Neuronal stem cell (in vitro differentiated cells): Measurements from ENCODE around the gene PAOX. TPM values are rescaled to one million over a fixed set of nuclear protein-coding genes. Genes with fewer than 3 reads are reported as not detected.
A peak's percentile ranks its signal among the peaks of the same experiment; 100 is the strongest.

ENCODE experiments used
- DNase-seq: peaks from one replicate; pipeline ENCODE4 v3.0.0-alpha.2; 2013; ENCODE audit warnings: low spot score
- H2AFZ ChIP-seq: one replicate; pipeline ENCODE4 v1.6.1; 2013; ENCODE audit warnings: mild to moderate bottlenecking, low read length, inconsistent platforms
- H2AK5ac ChIP-seq: 2 replicates; pipeline ENCODE4 v1.6.1; 2013; ENCODE audit warnings: low read depth, mild to moderate bottlenecking, inconsistent platforms, low read length, moderate library complexity, mixed read lengths
- H2BK120ac ChIP-seq: 2 replicates; pipeline ENCODE4 v1.6.1; 2013; ENCODE audit warnings: low read depth, mild to moderate bottlenecking, inconsistent platforms, low read length, moderate library complexity, mixed read lengths
- H2BK12ac ChIP-seq: one replicate; pipeline ENCODE4 v1.6.1; 2013; ENCODE audit warnings: low read length, inconsistent platforms
- H2BK15ac ChIP-seq: 2 replicates; pipeline ENCODE4 v1.6.1; 2013; ENCODE audit warnings: mild to moderate bottlenecking, low read length, inconsistent platforms, mixed read lengths
- H2BK5ac ChIP-seq: one replicate; pipeline ENCODE4 v1.6.1; 2013; ENCODE audit warnings: inconsistent platforms, mild to moderate bottlenecking, low read length, moderate library complexity
- H3K14ac ChIP-seq: one replicate; pipeline ENCODE4 v1.6.1; 2013; ENCODE audit warnings: low read length, inconsistent platforms
- H3K18ac ChIP-seq: 2 replicates; pipeline ENCODE4 v1.6.1; 2013; ENCODE audit warnings: low read length, inconsistent platforms
- H3K23ac ChIP-seq: 2 replicates; pipeline ENCODE4 v1.6.1; 2013; ENCODE audit warnings: low read depth, mild to moderate bottlenecking, mixed read lengths, low read length, inconsistent platforms; ENCODE audit not compliant: poor library complexity
- H3K27ac ChIP-seq: replicated peaks from 3 replicates; pipeline ENCODE4 v1.5.1; 2013; ENCODE audit warnings: low read length, inconsistent platforms
- H3K27me3 ChIP-seq, 3 experiments: 2 replicates each; pipeline ENCODE4 v1.6.1; 2013; ENCODE audit warnings: low read length in 3 of 3, mild to moderate bottlenecking in 2 of 3, inconsistent platforms in 1 of 3, low read depth in 1 of 3, mixed read lengths in 1 of 3, moderate library complexity in 1 of 3; ENCODE audit not compliant: control insufficient read depth in 3 of 3, insufficient read depth in 3 of 3
- H3K36me3 ChIP-seq, 2 donors: replicated peaks in 1 of 2; 2 replicates each; pipeline ENCODE4 v1.6.1; 2013; ENCODE audit warnings: low read length in 2 of 2; ENCODE audit not compliant: control insufficient read depth in 2 of 2, insufficient read depth in 2 of 2
- H3K4ac ChIP-seq: 2 replicates; pipeline ENCODE4 v1.6.1; 2013; ENCODE audit warnings: inconsistent platforms, mild to moderate bottlenecking, low read length, moderate library complexity
- H3K4me1 ChIP-seq, 2 donors: 1 replicate in 1 of 2; 2 replicates in 1 of 2; pipeline ENCODE4 v1.6.1; 2013; ENCODE audit warnings: low read length in 2 of 2, low read depth in 1 of 2; ENCODE audit not compliant: control insufficient read depth in 2 of 2, insufficient read depth in 1 of 2
- H3K4me2 ChIP-seq: one replicate; pipeline ENCODE4 v1.6.1; 2013; ENCODE audit warnings: mild to moderate bottlenecking, low read length, inconsistent platforms; ENCODE audit not compliant: insufficient read depth, poor library complexity, severe bottlenecking
- H3K4me3 ChIP-seq, 2 donors: 2 replicates each; pipeline ENCODE4 v1.5.1; 2013; ENCODE audit warnings: low read length in 2 of 2, mild to moderate bottlenecking in 2 of 2, inconsistent platforms in 1 of 2, moderate library complexity in 1 of 2
- H3K79me1 ChIP-seq: one replicate; pipeline ENCODE4 v1.6.1; 2013; ENCODE audit warnings: low read depth, mild to moderate bottlenecking, inconsistent platforms, low read length, moderate library complexity
- H3K9ac ChIP-seq: one replicate; pipeline ENCODE4 v1.6.1; 2013; ENCODE audit warnings: mild to moderate bottlenecking, low read depth, low read length, inconsistent platforms; ENCODE audit not compliant: poor library complexity
- H3K9me3 ChIP-seq, 2 donors: replicated peaks in 1 of 2; 2 replicates each; pipeline versions ENCODE3 to v1.6.1; 2013; ENCODE audit warnings: low read length in 2 of 2, mild to moderate bottlenecking in 2 of 2, inconsistent platforms in 1 of 2, low read depth in 1 of 2, mixed read lengths in 1 of 2, moderate library complexity in 1 of 2; ENCODE audit not compliant: control insufficient read depth in 2 of 2, insufficient read depth in 1 of 2
- H4K8ac ChIP-seq: one replicate; pipeline ENCODE4 v1.6.1; 2013; ENCODE audit warnings: low read depth, mild to moderate bottlenecking, inconsistent platforms, low read length, moderate library complexity
- H4K91ac ChIP-seq: one replicate; pipeline ENCODE4 v1.6.1; 2013; ENCODE audit warnings: low read length, low read depth, mild to moderate bottlenecking, inconsistent platforms; ENCODE audit not compliant: poor library complexity
- WGBS, 2 donors: extraction: QIAGEN DNeasy Blood & Tissue Kit; methylation state at CpG; one replicate each; pipeline ENCODE4 v1.1.7; 2013; ENCODE audit warnings: missing lambda C conversion rate in 2 of 2, mixed read lengths in 1 of 2; ENCODE audit not compliant: insufficient read length in 2 of 2, insufficient replicate concordance in 1 of 2; ENCODE audit errors: extremely low coverage in 2 of 2; 5-methylcytosine and 5-hydroxymethylcytosine counted together
- polyA plus RNA-seq, 2 experiments: library from polyadenylated mRNA; stranded (reverse); fragments of 200-250 nt; gene quantifications; one replicate each; pipeline ENCODE4 v1.2.3, GENCODE V29; 2013

Gene PAOX
- polyA plus RNA-seq (2013, experiment 1 of 2), result 6.1 TPM
- 5.9 TPM for polyA plus RNA-seq (2013, experiment 2 of 2)

- Histone ChIP-seq H3K23ac (peak within 1 kb of the TSS; percentile 96), H3K4ac (peak within 1 kb of the TSS; percentile 66), H3K4me3 (peak within 1 kb of the TSS; percentile 84 to 96), H3K27me3 (peaks cover 0 to 15% (median 8%) of the 10 kb centered on the region in 3 experiments), H2BK5ac (peak within 1 kb of the TSS; percentile 97), H3K36me3 (no peaks in the 10 kb centered on the region), H3K9ac (peak within 1 kb of the TSS; percentile 91), H2BK120ac (peak within 1 kb of the TSS; percentile 81), H3K79me1 (peaks cover 7% of the 10 kb centered on the region), H2BK15ac (peak within 1 kb of the TSS; percentile 96), H2BK12ac (peak within 1 kb of the TSS; percentile 90), H2AFZ (peak within 1 kb of the TSS; percentile 90), H3K14ac (peak within 1 kb of the TSS; percentile 89), H3K9me3 (no peaks in the 10 kb centered on the region), H3K4me1 (peaks cover 6 to 7% of the 10 kb centered on the region in 2 donors), H2AK5ac (peak within 1 kb of the TSS; percentile 93), H3K27ac (no peak within 1 kb of the TSS), H3K18ac (peak within 1 kb of the TSS; percentile 93), H4K91ac (no peak within 1 kb of the TSS), H4K8ac (no peak within 1 kb of the TSS), H3K4me2 (peak within 1 kb of the TSS; percentile 91)
- DNase-seq, result peak; percentile 68
- WGBS, 2 donors, result no CpG with 5 or more reads among the region's 78 CpGs
These were observed at the start of gene PAOX for GRCh38 chr10:133379152-133379800. TSS of gene PAOX (plus strand) at chr10:133379262. CDS start at chr10:133379317, 55 bp downstream.

GRCh38 chr10:133329491-133330202, 49.4 kb upstream of the PAOX start:
- peaks cover 7 to 12% of the 10 kb centered on the region in 2 donors for H3K4me1 ChIP-seq
- H3K36me3 ChIP-seq, result no peaks in the 10 kb centered on the region
- no peak overlapping the region for H3K27ac ChIP-seq
- H3K23ac ChIP-seq, result no peak overlapping the region
- no peak overlapping the region for H2BK5ac ChIP-seq
- H3K14ac ChIP-seq, result no peak overlapping the region
- peak; percentile 84 for DNase-seq
- H3K27me3 ChIP-seq, result peaks cover 2 to 72% (median 58%) of the 10 kb centered on the region in 3 experiments
- no peak overlapping the region for H2BK120ac ChIP-seq
- peak overlapping the region; percentile 56 for H3K4me2 ChIP-seq
- peak overlapping the region; percentile 99 for H2BK15ac ChIP-seq
- H3K9me3 ChIP-seq, result peaks cover 4 to 23% of the 10 kb centered on the region in 2 donors
- no peak overlapping the region for H2BK12ac ChIP-seq
- H2AK5ac ChIP-seq, result no peak overlapping the region
- no peak overlapping the region for H3K4ac ChIP-seq
- no peak overlapping the region for H3K9ac ChIP-seq
- peaks cover 1% of the 10 kb centered on the region for H3K79me1 ChIP-seq
- H4K8ac ChIP-seq, result no peak overlapping the region
- WGBS, 2 donors, result no CpG with 5 or more reads among the region's 37 CpGs
- no peak overlapping the region for H4K91ac ChIP-seq
- peak overlapping the region; percentile 38 for H3K18ac ChIP-seq
- peak overlapping the region; percentile 84 for H2AFZ ChIP-seq
- no peak overlapping the region for H3K4me3 ChIP-seq

GRCh38 chr10:133332936-133333699, 45.9 kb upstream of the PAOX start:
- Histone ChIP-seq H2BK15ac (no peak overlapping the region), H3K18ac (no peak overlapping the region), H3K14ac (no peak overlapping the region), H4K8ac (no peak overlapping the region), H2BK120ac (no peak overlapping the region), H3K27ac (no peak overlapping the region), H2AFZ (no peak overlapping the region), H2BK12ac (no peak overlapping the region), H3K9ac (no peak overlapping the region), H2BK5ac (no peak overlapping the region), H3K79me1 (peaks cover 2% of the 10 kb centered on the region), H3K9me3 (peaks cover 12 to 23% of the 10 kb centered on the region in 2 donors), H3K4me3 (no peak overlapping the region), H3K4ac (no peak overlapping the region), H3K4me1 (peaks cover 11 to 12% of the 10 kb centered on the region in 2 donors), H2AK5ac (no peak overlapping the region), H4K91ac (no peak overlapping the region), H3K23ac (no peak overlapping the region), H3K27me3 (peaks cover 16 to 74% (median 63%) of the 10 kb centered on the region in 3 experiments), H3K4me2 (no peak overlapping the region), H3K36me3 (no peaks in the 10 kb centered on the region)
- no peak for DNase-seq
- no CpG with 5 or more reads among the region's 30 CpGs for WGBS, 2 donors
